Endothelial cell of umbilical vein (primary cell): Measurements from ENCODE around the gene DIPK1A.

ENCODE experiments used
- GATA2 ChIP-seq: IDR thresholded peaks from 2 replicates; pipeline ENCODE4 v1.7.0; 2011; ENCODE audit warnings: low read depth, mild to moderate bottlenecking, moderate library complexity, mixed read lengths, low read length; ENCODE audit not compliant: insufficient read length, insufficient read depth
- JUN ChIP-seq: IDR thresholded peaks from 2 replicates; pipeline ENCODE4 v1.6.1; 2011; ENCODE audit warnings: borderline replicate concordance, low read depth; ENCODE audit not compliant: insufficient read length, insufficient read depth
- POLR2A ChIP-seq: IDR thresholded peaks from 2 replicates; pipeline ENCODE4 v1.6.1; 2012; ENCODE audit warnings: low read depth, mild to moderate bottlenecking, control low read depth, low read length
- POLR2AphosphoS5 ChIP-seq: IDR thresholded peaks from 2 replicates; pipeline ENCODE4 v1.6.1; 2012; ENCODE audit warnings: low read depth, mild to moderate bottlenecking, control low read depth, low read length, moderate library complexity; ENCODE audit not compliant: insufficient read depth
- TF ChIP-seq, protein P1 (sequence below), 2 donors: IDR thresholded peaks; 1 replicate in 1 of 2; 2 replicates in 1 of 2; pipeline ENCODE4 v1.5.1; 2011; ENCODE audit warnings: low read length in 2 of 2, mild to moderate bottlenecking in 2 of 2, moderate library complexity in 2 of 2, control low read depth in 1 of 2, inconsistent platforms in 1 of 2, low read depth in 1 of 2; ENCODE audit not compliant: insufficient read depth in 1 of 2; ENCODE audit errors: extremely low read depth in 1 of 2

DNA sequence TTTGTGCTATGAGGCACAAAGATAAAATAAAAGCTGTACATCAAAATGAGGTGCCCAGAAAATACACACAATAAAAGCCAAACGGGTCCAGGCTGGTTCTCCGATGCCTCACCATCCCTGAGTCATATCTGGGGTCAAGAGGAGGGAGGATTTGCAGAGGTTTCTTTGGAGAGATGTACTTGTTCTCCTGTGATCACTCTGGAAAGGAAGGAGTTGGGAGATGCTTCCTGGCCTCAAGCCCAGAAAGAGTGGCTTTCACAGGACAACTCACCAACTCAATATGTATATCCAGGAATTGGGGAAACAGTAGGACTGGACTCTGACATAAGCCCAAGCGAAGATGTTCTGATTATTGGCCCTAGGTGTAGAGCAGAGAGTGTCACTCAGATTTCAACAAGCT, 51.9 kb downstream of the DIPK1A start:
- TF ChIP-seq POLR2AphosphoS5 (no peak), GATA2 (no peak), JUN (no peak), POLR2A (no peak)
- TF ChIP-seq, protein P1, sequence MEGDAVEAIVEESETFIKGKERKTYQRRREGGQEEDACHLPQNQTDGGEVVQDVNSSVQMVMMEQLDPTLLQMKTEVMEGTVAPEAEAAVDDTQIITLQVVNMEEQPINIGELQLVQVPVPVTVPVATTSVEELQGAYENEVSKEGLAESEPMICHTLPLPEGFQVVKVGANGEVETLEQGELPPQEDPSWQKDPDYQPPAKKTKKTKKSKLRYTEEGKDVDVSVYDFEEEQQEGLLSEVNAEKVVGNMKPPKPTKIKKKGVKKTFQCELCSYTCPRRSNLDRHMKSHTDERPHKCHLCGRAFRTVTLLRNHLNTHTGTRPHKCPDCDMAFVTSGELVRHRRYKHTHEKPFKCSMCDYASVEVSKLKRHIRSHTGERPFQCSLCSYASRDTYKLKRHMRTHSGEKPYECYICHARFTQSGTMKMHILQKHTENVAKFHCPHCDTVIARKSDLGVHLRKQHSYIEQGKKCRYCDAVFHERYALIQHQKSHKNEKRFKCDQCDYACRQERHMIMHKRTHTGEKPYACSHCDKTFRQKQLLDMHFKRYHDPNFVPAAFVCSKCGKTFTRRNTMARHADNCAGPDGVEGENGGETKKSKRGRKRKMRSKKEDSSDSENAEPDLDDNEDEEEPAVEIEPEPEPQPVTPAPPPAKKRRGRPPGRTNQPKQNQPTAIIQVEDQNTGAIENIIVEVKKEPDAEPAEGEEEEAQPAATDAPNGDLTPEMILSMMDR (IDR thresholded peaks at IDR 0.05; ENCODE audit: extremely low read depth in 1 of 2, insufficient read depth in 1 of 2, low read depth in 1 of 2, low read length in 2 of 2): no peak
